Measurements from ENCODE around the gene PRXL2A. TPM values are rescaled to one million over a fixed set of nuclear protein-coding genes. Genes with fewer than 3 reads are reported as not detected.
A peak's percentile ranks its signal among the peaks of the same experiment; 100 is the strongest.
"Not testable (repeated sequence)": the region's sequence is repeated elsewhere in the genome, so short reads cannot be mapped to it uniquely, and the experiment has no call there.

The PRXL2A gene
- total and polyA plus RNA-seq, 7 donors = 19.0 to 51.8 (median 35.8) TPM

GRCh38 chr10:80415734-80416478, 7.6 kb downstream of the PRXL2A start:
- ATAC-seq = peak in 1 of 4 donors; percentile 19
- WGBS, 3 donors = 75 to 89% (median 83%) methylated on average over 3 of the region's 3 CpGs
- Histone ChIP-seq H3K4me3 (peak overlapping the region; percentile 15), H3K27me3 (ENCODE audit: insufficient read depth in 3 of 3, low read length in 2 of 3) (no peaks in the 10 kb centered on the region), H3K36me3 (ENCODE audit: insufficient read depth in 1 of 2, low read depth in 1 of 2) (peaks cover 0 to 9% of the 10 kb centered on the region in 2 donors), H3K9me3 (no peaks in the 10 kb centered on the region), H3K4me1 (peaks cover 48% of the 10 kb centered on the region), H3K27ac (peak overlapping the region; percentile 36)
- intact Hi-C loops (cut with DNase I) = no loop called here
- DNase-seq = no peak
- TF ChIP-seq CTCF (IDR thresholded peaks at IDR 0.05) = no peak

- Histone ChIP-seq H3K4me1 (peaks cover 43% of the 10 kb centered on the region), H3K27ac (peak overlapping the region; percentile 36), H3K36me3 (ENCODE audit: insufficient read depth in 1 of 2, low read depth in 1 of 2) (peaks cover 0 to 16% of the 10 kb centered on the region in 2 donors), H3K9me3 (no peaks in the 10 kb centered on the region), H3K4me3 (peak overlapping the region; percentile 15), H3K27me3 (ENCODE audit: insufficient read depth in 3 of 3, low read length in 2 of 3) (no peaks in the 10 kb centered on the region)
- 54 to 55% (median 54%) methylated on average over 15 of the region's 15 CpGs for WGBS, 3 donors
- DNase-seq (peak; percentile 43 to 76), ATAC-seq (peak; percentile 57 to 93 (median 82))
- no peak for TF ChIP-seq CTCF (IDR thresholded peaks at IDR 0.05)
- intact Hi-C loops (cut with DNase I) = no loop called here
Observed at GRCh38 chr10:80416479-80417098, 8.2 kb downstream of the PRXL2A start.

DNA sequence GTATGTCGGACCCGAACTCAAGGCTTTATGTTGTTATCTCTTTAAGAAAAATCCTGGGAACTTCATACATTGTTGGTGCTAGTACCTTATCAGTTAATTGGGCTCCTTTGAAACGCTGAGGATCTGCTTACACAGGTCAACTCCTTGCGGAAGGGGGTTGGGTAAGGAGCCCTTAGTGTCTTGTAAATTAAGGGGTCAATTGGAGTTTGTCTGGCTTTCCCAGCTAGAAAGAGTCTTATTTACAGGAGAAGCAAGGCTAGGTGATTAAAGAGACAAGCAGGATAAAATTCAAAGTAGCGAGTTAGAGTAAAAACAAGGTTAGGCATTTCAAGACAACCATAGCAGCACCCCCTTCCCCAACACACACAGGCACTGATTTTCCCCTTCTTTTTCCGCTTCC, 8.9 kb downstream of the PRXL2A start:
- intact Hi-C loops (cut with DNase I); H3K9me3 ChIP-seq; H3K4me3 ChIP-seq; H3K27me3 ChIP-seq (ENCODE audit: insufficient read depth in 3 of 3, low read length in 2 of 3); H3K27ac ChIP-seq; ATAC-seq; DNase-seq: not testable (repeated sequence)
- Histone ChIP-seq H3K36me3 (ENCODE audit: insufficient read depth in 1 of 2, low read depth in 1 of 2) (peaks cover 0 to 18% of the 10 kb centered on the region in 2 donors), H3K4me1 (peaks cover 41% of the 10 kb centered on the region)
- WGBS, 3 donors = 80 to 89% (median 84%) methylated on average over 6 of the region's 6 CpGs

GRCh38 chr10:80421050-80421706, 12.8 kb downstream of the PRXL2A start:
- no peak overlapping the region for H3K4me3 ChIP-seq
- DNase-seq (no peak), ATAC-seq (no peak)
- H3K27ac ChIP-seq = no peak overlapping the region
- intact Hi-C loops (cut with DNase I) = no loop called here
- peaks cover 4% of the 10 kb centered on the region for H3K4me1 ChIP-seq
- TF ChIP-seq CTCF (IDR thresholded peaks at IDR 0.05) = no peak
- peaks cover 0 to 51% of the 10 kb centered on the region in 2 donors for H3K36me3 ChIP-seq (ENCODE audit: insufficient read depth in 1 of 2, low read depth in 1 of 2)
- WGBS, 3 donors = 82 to 90% (median 88%) methylated on average over 5 of the region's 5 CpGs
- no peaks in the 10 kb centered on the region for H3K9me3 ChIP-seq
- H3K27me3 ChIP-seq (ENCODE audit: insufficient read depth in 3 of 3, low read length in 2 of 3) = no peaks in the 10 kb centered on the region

Measured in psoas muscle (tissue), 8 donors.